DOHH2 (cell line): Measurements from ENCODE around the gene VPS26B.

Experiments
- H3F3A ChIP-seq: fragments of 200-600 bp; sonication (generic), shearing (Covaris generic); 2 replicates; pipeline ENCODE4 v1.6.0; 2016; ENCODE audit warnings: antibody characterized with exemption, mild to moderate bottlenecking; ENCODE audit not compliant: control insufficient read depth, insufficient read depth
- H3K27ac ChIP-seq: fragments of 200-600 bp; sonication (generic); 2 replicates; pipeline ENCODE4 v1.5.1; 2014; ENCODE audit warnings: low read depth, mild to moderate bottlenecking, low read length, moderate library complexity
- H3K27me3 ChIP-seq: fragments of 200-600 bp; sonication (generic); 2 replicates; pipeline ENCODE4 v1.6.1; 2014; ENCODE audit warnings: mild to moderate bottlenecking, low read length, mixed read lengths; ENCODE audit not compliant: control insufficient read depth
- H3K36me3 ChIP-seq: fragments of 200-600 bp; sonication (generic); 2 replicates; pipeline ENCODE4 v1.6.1; 2014; ENCODE audit warnings: mild to moderate bottlenecking, low read length, moderate library complexity, mixed read lengths; ENCODE audit not compliant: control insufficient read depth
- H3K4me1 ChIP-seq: fragments of 200-600 bp; sonication (generic); 2 replicates; pipeline ENCODE4 v1.6.1; 2014; ENCODE audit warnings: mild to moderate bottlenecking, low read length, mixed read lengths; ENCODE audit not compliant: control insufficient read depth
- H3K4me2 ChIP-seq: fragments of 200-600 bp; sonication (generic); 2 replicates; pipeline ENCODE4 v1.6.0; 2014; ENCODE audit warnings: mild to moderate bottlenecking, low read length, moderate library complexity
- H3K4me3 ChIP-seq: fragments of 200-600 bp; sonication (generic); 2 replicates; pipeline ENCODE4 v1.5.1; 2014; ENCODE audit warnings: mild to moderate bottlenecking, low read length, mixed read lengths
- H3K79me2 ChIP-seq: fragments of 200-600 bp; sonication (generic); 2 replicates; pipeline ENCODE4 v1.6.1; 2014; ENCODE audit warnings: mild to moderate bottlenecking, low read length, mixed read lengths; ENCODE audit not compliant: control insufficient read depth
- H3K9me2 ChIP-seq: fragments of 200-600 bp; sonication (generic); replicated peaks from 2 replicates; pipeline ENCODE4 v1.6.1; 2014; ENCODE audit warnings: mild to moderate bottlenecking, low read length, mixed read lengths; ENCODE audit not compliant: control insufficient read depth
- H3K9me3 ChIP-seq: fragments of 200-600 bp; sonication (generic); 2 replicates; pipeline ENCODE4 v1.6.1; 2014; ENCODE audit warnings: antibody characterized with exemption, low read length, mixed read lengths; ENCODE audit not compliant: control insufficient read depth, insufficient read depth
- H4K20me1 ChIP-seq: fragments of 200-600 bp; sonication (generic); 2 replicates; pipeline ENCODE4 v1.6.0; 2014; ENCODE audit warnings: low read depth, mild to moderate bottlenecking, antibody characterized with exemption, low read length, moderate library complexity; ENCODE audit not compliant: control insufficient read depth, insufficient read depth
- EZH2phosphoT487 ChIP-seq: fragments of 200-600 bp; sonication (generic); IDR thresholded peaks from 2 replicates; pipeline ENCODE4 v1.6.1; 2017; ENCODE audit warnings: borderline replicate concordance, mild to moderate bottlenecking, antibody characterized with exemption, low read length, moderate library complexity, mixed read lengths
- TF ChIP-seq, protein P1 (sequence below): fragments of 200-600 bp; sonication (generic); IDR thresholded peaks from one replicate; pipeline ENCODE4 v1.5.1; 2014; ENCODE audit warnings: antibody characterized with exemption, mild to moderate bottlenecking, low read depth, low read length; ENCODE audit not compliant: poor library complexity, severe bottlenecking

The VPS26B gene

DNA sequence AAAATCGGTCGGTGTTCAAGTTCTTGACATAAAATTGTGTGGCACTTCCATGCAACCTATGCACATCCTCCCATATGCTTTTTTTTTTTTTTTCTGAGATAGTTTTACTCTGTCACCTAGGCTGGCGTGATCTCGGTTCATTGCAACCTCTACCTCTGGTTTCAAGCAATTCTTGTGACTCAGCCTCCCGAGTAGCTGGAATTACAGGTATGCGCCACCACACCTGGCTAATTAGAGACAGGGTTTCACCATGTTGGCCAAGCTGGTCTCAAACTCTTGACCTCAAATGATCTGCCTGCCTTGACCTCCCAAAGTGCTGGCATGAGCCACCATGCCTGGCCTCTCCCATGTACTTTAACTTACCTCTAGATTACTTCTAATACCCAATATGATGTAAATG, 66.7 kb downstream of the VPS26B start:
- no peaks in the 10 kb centered on the region for H3K27me3 ChIP-seq
- H4K20me1 ChIP-seq, result no peaks in the 10 kb centered on the region
- H3K9me3 ChIP-seq, result no peaks in the 10 kb centered on the region
- H3K9me2 ChIP-seq, result no peaks in the 10 kb centered on the region
- H3K4me3 ChIP-seq, result no peak overlapping the region
- no peaks in the 10 kb centered on the region for H3K36me3 ChIP-seq
- no peaks in the 10 kb centered on the region for H3K79me2 ChIP-seq
- H3F3A ChIP-seq, result no peaks in the 10 kb centered on the region
- H3K27ac ChIP-seq, result no peak overlapping the region
- TF ChIP-seq EZH2phosphoT487, result no peak
- TF ChIP-seq, protein P1, sequence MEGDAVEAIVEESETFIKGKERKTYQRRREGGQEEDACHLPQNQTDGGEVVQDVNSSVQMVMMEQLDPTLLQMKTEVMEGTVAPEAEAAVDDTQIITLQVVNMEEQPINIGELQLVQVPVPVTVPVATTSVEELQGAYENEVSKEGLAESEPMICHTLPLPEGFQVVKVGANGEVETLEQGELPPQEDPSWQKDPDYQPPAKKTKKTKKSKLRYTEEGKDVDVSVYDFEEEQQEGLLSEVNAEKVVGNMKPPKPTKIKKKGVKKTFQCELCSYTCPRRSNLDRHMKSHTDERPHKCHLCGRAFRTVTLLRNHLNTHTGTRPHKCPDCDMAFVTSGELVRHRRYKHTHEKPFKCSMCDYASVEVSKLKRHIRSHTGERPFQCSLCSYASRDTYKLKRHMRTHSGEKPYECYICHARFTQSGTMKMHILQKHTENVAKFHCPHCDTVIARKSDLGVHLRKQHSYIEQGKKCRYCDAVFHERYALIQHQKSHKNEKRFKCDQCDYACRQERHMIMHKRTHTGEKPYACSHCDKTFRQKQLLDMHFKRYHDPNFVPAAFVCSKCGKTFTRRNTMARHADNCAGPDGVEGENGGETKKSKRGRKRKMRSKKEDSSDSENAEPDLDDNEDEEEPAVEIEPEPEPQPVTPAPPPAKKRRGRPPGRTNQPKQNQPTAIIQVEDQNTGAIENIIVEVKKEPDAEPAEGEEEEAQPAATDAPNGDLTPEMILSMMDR, result no peak
- H3K4me1 ChIP-seq, result no peaks in the 10 kb centered on the region
- H3K4me2 ChIP-seq, result no peak overlapping the region

- Histone ChIP-seq H3K27ac (no peak overlapping the region), H3K79me2 (no peaks in the 10 kb centered on the region), H3K4me3 (no peak overlapping the region), H3K9me2 (no peaks in the 10 kb centered on the region), H3K4me2 (no peak overlapping the region), H3K9me3 (no peaks in the 10 kb centered on the region), H4K20me1 (no peaks in the 10 kb centered on the region), H3K36me3 (no peaks in the 10 kb centered on the region), H3F3A (no peaks in the 10 kb centered on the region), H3K27me3 (no peaks in the 10 kb centered on the region), H3K4me1 (no peaks in the 10 kb centered on the region)
- TF ChIP-seq, protein P1, result no peak
- no peak for TF ChIP-seq EZH2phosphoT487
These were observed 68.2 kb downstream of the VPS26B start for GRCh38 chr11:134292661-134293060.

- H3F3A ChIP-seq, result no peaks in the 10 kb centered on the region
- H3K27me3 ChIP-seq, result no peaks in the 10 kb centered on the region
- no peak overlapping the region for H3K4me2 ChIP-seq
- H3K4me1 ChIP-seq, result no peaks in the 10 kb centered on the region
- H3K79me2 ChIP-seq, result no peaks in the 10 kb centered on the region
- no peaks in the 10 kb centered on the region for H3K9me3 ChIP-seq
- H3K36me3 ChIP-seq, result no peaks in the 10 kb centered on the region
- H3K4me3 ChIP-seq, result no peak overlapping the region
- TF ChIP-seq EZH2phosphoT487, result no peak
- TF ChIP-seq, protein P1, result no peak
- no peaks in the 10 kb centered on the region for H3K9me2 ChIP-seq
- H4K20me1 ChIP-seq, result no peaks in the 10 kb centered on the region
- H3K27ac ChIP-seq, result no peak overlapping the region
These were observed 68.9 kb downstream of the VPS26B start for GRCh38 chr11:134293119-134294113.
